CD4-positive, alpha-beta T cell treated with Interleukin-4 for 1 hour (primary cell): ENCODE measurements around the gene SLC15A1.

Source experiments
- DNase-seq, 2 donors: peaks; one replicate each; pipeline ENCODE4 v3.0.0-alpha.2; 2020 to 2022

SLC15A1 gene

GRCh38 chr13:98690348-98691022 lies 62.0 kb downstream of the SLC15A1 start:
- DNase-seq = no peak

DNA sequence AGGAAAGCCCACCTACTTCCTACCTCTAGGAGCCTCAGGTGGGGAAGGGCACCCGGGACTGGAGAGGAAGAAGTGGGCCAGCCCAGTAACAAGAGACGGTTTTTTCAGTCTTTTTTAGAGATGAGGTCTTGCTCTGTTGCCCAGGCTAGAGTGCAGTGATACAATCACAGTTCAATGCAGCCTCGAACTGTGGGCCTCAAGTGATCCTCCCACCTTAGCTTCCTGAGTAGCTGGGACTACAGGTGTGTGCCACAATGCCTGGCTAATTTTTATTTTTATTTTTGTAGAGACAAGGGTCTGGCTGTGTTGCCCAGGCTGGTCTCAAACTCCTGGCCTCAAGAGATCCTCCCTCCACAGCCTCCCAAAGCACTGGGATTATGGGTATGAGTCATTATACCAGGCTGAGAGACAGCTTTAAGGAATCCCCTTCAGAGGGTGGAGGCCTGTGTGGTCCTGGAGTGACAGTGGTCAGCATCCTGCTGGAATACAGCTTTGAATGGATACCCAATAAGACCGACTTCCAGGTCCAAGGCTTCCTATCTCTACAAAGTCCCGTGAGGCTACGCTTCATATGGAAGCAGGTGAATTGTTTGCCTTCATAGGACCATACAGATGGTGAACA lies 63.0 kb downstream of the SLC15A1 start:
- DNase-seq = no peak

- no peak for DNase-seq
Measured at GRCh38 chr13:98688373-98688772, 64.1 kb downstream of the SLC15A1 start.

DNA sequence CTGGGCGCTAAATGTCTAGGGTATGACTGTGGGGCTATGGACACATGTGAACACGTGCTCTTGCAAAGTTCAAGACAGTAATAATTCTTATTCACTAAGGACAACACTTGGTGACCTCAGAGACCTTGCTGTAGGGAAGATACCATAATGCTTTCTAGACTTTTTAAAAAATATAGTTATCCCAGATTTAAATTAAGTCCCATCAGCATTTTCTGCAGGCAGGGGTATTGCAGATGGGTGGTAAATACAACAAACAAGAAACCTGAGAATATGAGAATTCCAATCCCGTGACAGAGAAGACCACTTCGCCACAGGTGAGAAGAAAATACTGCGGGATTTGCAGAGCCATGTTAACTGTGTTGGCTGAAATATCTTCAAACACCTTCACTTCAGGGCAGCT lies 65.2 kb downstream of the SLC15A1 start:
- DNase-seq = no peak

DNA sequence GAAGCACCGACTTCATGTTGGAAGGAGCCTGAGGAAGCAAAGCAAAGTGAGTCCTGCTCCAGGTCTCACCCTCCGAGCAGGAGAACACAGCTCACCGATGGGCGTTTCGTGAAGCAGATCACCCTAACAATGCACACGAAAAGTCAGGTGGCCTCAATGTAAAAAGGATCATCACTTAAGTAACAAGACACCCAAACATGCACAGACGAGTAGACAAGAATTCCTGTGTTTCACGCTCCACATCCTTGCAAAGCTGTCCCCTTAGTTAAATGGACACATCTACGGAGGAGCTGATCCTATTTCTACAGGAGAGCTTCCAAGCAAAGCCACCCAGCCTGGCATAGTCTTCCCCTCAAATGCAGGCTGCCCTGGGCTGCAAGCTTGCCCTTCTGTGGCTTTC lies 66.2 kb downstream of the SLC15A1 start:
- DNase-seq = no peak

DNA sequence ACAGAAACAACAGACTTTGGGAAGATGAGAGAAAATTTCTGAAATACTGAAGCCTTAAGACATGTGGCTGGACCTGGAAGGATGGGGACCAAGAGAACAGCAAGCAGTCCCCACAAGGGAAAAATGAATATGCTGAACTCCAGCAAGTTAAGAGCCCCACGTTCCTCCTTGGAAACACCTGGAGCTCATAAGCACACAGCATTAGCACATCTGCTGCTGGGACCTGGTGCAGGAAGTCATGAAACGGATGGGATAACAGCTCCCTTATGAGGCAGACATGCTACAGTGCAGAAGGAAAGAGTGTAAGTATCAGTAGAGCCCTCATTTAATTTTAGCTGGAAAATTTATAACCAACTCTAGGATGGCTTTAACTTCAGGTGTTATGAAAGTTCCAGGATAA lies 67.3 kb downstream of the SLC15A1 start:
- DNase-seq = no peak

- no peak for DNase-seq
Measured at GRCh38 chr13:98681049-98681448, 71.4 kb downstream of the SLC15A1 start.

DNA sequence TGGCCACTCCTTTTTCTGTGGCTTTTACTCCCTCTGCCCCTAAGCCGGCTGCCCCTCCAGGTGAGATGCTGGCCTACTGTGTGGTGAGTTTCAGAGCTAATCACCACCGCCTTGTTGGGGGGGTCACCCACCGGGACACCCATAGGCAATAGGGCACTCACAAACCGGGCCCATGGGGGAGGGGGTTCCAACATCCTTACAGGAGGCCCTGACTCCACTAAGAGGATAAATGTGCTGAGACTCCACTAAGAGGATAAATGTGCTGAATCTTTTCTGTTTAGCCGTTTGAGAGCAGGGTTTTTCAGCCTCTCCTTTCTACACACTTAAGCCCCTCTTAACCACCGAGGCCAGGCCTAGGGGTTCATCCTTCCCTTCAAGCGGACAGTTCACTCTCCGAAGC lies 73.7 kb downstream of the SLC15A1 start:
- DNase-seq = no peak

DNA sequence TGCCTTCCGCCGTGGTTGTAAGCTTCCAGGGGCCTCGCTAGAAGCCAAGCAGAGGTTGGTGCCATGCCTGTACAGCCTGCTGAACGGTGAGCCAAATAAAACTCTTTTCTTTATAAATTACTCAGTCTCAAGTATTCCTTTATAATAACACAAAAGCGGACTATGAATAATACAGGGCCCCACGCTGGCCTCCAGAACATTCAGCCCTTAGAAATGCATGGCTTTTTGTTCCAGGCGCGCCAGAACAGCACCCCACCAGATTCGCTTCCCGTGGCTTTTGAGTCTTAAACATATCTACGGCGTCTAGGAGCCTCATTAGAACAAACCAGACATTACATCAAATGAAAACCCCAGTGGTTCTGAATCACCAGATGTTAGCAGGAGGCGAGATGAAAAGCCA lies 75.1 kb downstream of the SLC15A1 start:
- no peak for DNase-seq

DNA sequence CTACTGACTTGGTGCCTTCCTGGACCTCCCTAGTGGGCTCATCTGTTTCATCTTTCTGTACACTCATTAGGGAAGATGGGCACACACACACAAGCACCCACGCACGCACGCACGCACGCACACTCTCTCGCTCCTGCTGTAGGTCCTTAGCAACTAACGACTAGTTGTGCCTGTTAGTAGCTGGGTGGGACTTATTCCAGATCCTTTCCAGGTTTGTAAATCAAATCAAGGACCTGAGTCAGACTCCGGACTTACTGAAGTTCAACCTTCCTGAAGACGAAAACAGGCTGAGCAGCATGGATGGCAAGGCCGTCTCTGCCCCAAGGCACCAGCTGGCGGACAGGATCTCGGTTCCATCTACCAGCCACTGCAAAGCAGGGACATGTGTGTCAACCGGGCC lies 76.2 kb downstream of the SLC15A1 start:
- DNase-seq = no peak

- no peak for DNase-seq
Measured at GRCh38 chr13:98675837-98676236, 76.6 kb downstream of the SLC15A1 start.

GRCh38 chr13:98675066-98675465 lies 77.4 kb downstream of the SLC15A1 start:
- no peak for DNase-seq

DNA sequence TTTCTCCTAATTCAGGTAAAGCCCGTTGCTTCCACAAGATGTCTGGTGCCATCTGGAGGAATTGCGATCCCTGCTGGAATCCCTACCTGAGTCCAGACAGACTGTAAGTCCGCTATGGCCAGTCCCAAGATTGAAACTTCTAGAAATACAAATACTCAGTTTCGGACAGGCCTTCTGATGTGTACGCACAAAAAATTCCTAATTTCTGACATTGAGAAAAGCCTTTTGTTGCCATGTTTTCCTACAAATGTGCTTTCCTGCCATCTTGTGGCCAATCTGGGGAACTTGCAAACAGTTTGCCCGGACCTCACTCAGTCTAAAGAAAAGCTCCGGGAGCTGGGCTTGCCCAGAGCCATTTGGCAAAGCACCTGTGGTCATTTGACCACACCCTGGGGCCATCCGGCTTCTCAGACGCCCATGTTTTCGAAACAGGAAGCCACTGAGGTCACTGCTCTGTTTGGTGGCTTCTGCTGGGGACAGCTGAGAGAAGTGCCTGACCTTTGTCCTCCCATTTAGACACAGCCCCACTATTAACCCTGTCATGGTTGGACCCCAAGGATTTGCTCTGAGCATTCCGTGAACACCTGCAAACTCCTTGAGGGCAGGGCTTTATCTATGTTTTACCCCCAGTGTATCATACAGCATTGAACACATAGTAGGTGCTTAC lies 79.4 kb downstream of the SLC15A1 start:
- peak; percentile 53 to 54 for DNase-seq

GRCh38 chr13:98668155-98668554 lies 84.3 kb downstream of the SLC15A1 start:
- DNase-seq = no peak

GRCh38 chr13:98665638-98665995 lies 86.9 kb downstream of the SLC15A1 start:
- DNase-seq = no peak

DNA sequence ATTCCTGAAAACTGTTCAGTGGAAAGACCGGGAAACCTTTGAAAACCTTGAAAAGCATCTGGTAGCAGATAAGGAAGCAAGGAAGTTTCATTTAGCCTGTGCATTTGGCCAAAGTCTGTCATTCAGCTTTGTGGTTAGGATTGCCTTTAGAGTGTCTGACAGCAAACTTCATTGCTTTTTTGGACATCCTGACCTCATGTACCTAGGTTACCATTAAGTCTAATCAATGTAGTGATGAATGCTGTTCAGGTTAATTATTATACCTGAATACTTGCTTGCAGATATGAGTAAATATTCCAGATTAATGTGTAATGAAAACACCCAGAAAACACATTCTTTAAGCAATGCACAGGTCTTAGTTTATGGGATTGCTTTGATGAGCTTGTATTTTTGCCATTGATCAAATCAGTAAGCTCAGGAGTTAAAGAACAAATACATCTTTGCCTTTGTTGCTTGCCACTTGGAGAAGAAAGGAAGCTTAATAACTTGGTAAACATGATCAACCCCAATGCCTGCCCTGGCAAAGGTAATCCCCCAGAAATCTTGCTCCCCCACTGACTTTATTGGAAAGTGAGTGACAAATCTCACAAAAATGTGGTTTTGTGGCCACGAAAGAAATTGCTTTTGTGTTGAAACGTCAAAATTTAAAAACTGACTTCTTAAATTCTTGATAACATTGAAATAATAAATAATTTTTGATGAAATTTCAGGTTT lies 87.4 kb downstream of the SLC15A1 start:
- DNase-seq = no peak

GRCh38 chr13:98664510-98664909 lies 88.0 kb downstream of the SLC15A1 start:
- DNase-seq = no peak

GRCh38 chr13:98664047-98664446 lies 88.4 kb downstream of the SLC15A1 start:
- no peak for DNase-seq

DNA sequence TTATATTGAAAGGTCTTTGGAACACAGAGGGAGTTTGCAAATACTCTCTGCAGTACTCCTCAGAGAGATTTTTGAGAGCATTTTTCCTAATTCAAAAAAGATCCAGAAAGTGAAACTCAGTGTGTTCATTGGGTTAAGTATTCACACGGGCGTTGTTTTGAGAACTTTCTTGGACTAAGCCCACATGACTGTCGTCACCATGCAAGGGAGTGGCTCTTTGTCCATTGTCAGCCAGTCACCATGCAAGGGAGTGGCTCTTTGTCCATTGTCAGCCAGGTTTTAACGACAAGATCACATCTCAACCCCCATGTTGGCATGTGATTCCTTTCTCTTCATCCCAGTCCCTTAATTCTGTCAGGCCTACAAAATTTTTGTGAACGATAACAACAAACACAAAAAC lies 94.3 kb downstream of the SLC15A1 start:
- no peak for DNase-seq

DNA sequence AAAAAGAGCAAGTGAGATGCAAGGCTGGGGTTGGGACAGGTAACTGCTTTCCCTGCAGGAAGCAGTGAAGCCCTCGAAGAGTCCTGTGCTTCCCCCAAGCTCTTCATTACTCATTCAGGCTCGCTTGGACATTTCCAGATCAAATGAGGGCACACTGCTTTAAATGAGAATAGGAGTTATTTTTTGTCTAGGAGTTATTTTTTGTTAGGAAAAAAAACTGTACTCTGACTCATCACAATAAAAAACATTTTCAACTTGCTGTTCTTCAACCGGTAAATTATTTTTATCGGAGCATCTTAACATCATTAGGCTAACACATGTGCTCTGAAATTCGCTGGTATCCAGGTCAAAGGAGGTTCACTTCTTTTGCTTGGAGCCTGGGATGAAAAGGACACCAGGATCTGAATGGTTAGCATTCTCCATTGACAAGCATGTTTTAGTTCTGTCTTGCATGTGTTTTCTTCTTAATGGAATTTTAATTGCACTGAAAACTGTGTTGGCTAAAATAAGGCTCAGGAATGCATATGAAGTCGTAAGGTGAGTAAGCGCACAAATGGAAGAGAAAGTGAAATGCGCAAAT lies 94.9 kb downstream of the SLC15A1 start:
- no peak for DNase-seq

- no peak for DNase-seq
Measured at GRCh38 chr13:98656223-98656622, 96.2 kb downstream of the SLC15A1 start.

DNA sequence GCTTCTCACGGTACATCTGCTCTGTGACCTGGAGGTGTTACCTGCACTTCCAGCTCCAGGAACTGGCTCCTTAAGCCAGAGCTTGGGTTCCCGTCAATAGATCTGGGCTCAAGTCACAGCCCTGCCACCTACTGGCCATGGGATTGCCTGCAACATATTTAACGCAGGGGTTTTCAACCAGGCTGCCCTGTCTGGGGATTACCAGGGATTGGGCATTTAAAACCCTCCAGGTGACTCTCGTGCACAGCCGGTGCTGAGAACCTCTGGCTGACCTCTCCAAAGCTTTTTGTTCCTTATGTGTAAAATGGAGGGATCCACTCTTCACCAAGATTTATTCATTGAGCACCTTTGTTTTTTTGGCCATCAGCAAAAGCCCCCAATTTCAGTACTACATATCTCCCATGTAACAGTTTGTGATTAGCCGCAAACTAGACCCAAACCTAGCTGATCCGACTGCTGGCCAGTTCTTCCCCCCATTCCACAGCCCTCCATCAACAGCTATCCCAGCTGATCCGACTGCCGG lies 98.9 kb downstream of the SLC15A1 start:
- peak; percentile 72 to 74 for DNase-seq
